GM12878 (cell line): Measurements from ENCODE around the gene ESR2. TPM values are rescaled to one million over a fixed set of nuclear protein-coding genes. Genes with fewer than 3 reads are reported as not detected.

ENCODE experiments used
- ATAC-seq: fragments of 200-7000 bp; cut with Tn5 transposase; 3 replicates; pipeline ENCODE4 v1.9.1; 2020; ENCODE audit warnings: mild to moderate bottlenecking, moderate library complexity
- BruUV-seq: library from RNA; stranded (reverse); fragments of 400-500 nt; replicated peaks from 2 replicates; lab custom pipeline; 2021; lab: Mats Ljungman, UMichigan
- CTCF ChIA-PET: fragments of 300-600 bp; sonication (Branson Sonifier 250); formaldehyde crosslinking; extraction: SDS; loops from one replicate; lab custom pipeline; 2021; ENCODE audit warnings: inconsistent platforms; lab: Yijun Ruan, JAX
- POLR2A ChIA-PET: fragments of 350-600 bp; formaldehyde crosslinking; extraction: SDS; loops from one replicate; lab custom pipeline; 2021; ENCODE audit warnings: inconsistent platforms; lab: Charles Lee
- RAD21 ChIA-PET: fragments of 300-600 bp; sonication (Branson Sonifier 250); formaldehyde crosslinking; loops from one replicate; lab custom pipeline; 2023; ENCODE audit warnings: antibody characterized with exemption; ENCODE audit not compliant: unreplicated experiment; lab: Charles Lee
- SMC1A ChIA-PET: fragments of 300-600 bp; sonication (Branson Sonifier 250); formaldehyde crosslinking; loops from one replicate; lab custom pipeline; 2023; ENCODE audit not compliant: unreplicated experiment, uncharacterized antibody; lab: Charles Lee
- DNase-seq: peaks from one replicate; pipeline ENCODE4 v3.0.0-alpha.2; 2011; ENCODE audit warnings: low read depth, low spot score
- FAIRE-seq: peaks from 3 replicates; lab custom pipeline; 2011; peaks lifted over from hg19 to GRCh38; lab: Jason Lieb, UNC
- H2AFZ ChIP-seq: 2 replicates; pipeline ENCODE4 v1.6.0; 2011; ENCODE audit warnings: low read depth, low read length, control low read depth; ENCODE audit not compliant: control insufficient read depth
- H3K27ac ChIP-seq: 2 replicates; pipeline ENCODE4 v1.5.1; 2011; ENCODE audit warnings: control low read depth; ENCODE audit not compliant: control insufficient read depth, insufficient read depth
- H3K27me3 ChIP-seq, 2 experiments: replicated peaks in 1 of 2; 2 replicates each; pipeline versions ENCODE4 v1.6.0 to v1.6.1; 2011; ENCODE audit warnings: low read length in 1 of 2; ENCODE audit not compliant: control insufficient read depth in 2 of 2, insufficient read depth in 2 of 2
- H3K36me3 ChIP-seq, 2 experiments: 2 replicates each; pipeline ENCODE4 v1.5.1; 2011; ENCODE audit warnings: low read length in 1 of 2; ENCODE audit not compliant: control insufficient read depth in 2 of 2, insufficient read depth in 2 of 2
- H3K4me1 ChIP-seq: 2 replicates; pipeline ENCODE4 v1.6.1; 2011; ENCODE audit warnings: mild to moderate bottlenecking, low read length, moderate library complexity, mixed read lengths; ENCODE audit not compliant: control insufficient read depth, insufficient read depth
- H3K4me2 ChIP-seq: 2 replicates; pipeline ENCODE4 v1.6.0; 2011; ENCODE audit warnings: control low read depth; ENCODE audit not compliant: control insufficient read depth, insufficient read depth
- H3K4me3 ChIP-seq: fragments of 200-600 bp; sonication (generic); 2 replicates; pipeline ENCODE4 v1.5.1; 2016
- H3K79me2 ChIP-seq: 2 replicates; pipeline ENCODE4 v1.6.0; 2011; ENCODE audit warnings: low read length; ENCODE audit not compliant: control insufficient read depth, insufficient read depth
- H3K9ac ChIP-seq: 2 replicates; pipeline ENCODE4 v1.8.0; 2011; ENCODE audit warnings: low read length, control low read depth, mixed read lengths; ENCODE audit not compliant: control insufficient read depth, insufficient read depth
- H3K9me3 ChIP-seq: replicated peaks from 3 replicates; pipeline ENCODE4 v1.5.1; 2011; ENCODE audit warnings: mild to moderate bottlenecking, low read length; ENCODE audit not compliant: control insufficient read depth, insufficient read depth
- H4K20me1 ChIP-seq: 2 replicates; pipeline ENCODE4 v1.6.0; 2011; ENCODE audit not compliant: control insufficient read depth, insufficient read depth
- ATF3 ChIP-seq: IDR thresholded peaks from 2 replicates; pipeline ENCODE4 v1.6.1; 2011; ENCODE audit warnings: low read depth, mild to moderate bottlenecking, low read length, moderate library complexity, borderline replicate concordance; ENCODE audit errors: extremely low read depth
- DPF2 ChIP-seq: fragments of 450-650 bp; IDR thresholded peaks from 2 replicates; pipeline ENCODE4 v1.6.1; 2017; ENCODE audit warnings: mild to moderate bottlenecking
- E4F1 ChIP-seq: fragments of 450-650 bp; IDR thresholded peaks from 2 replicates; pipeline ENCODE4 v1.6.1; 2018; ENCODE audit warnings: borderline replicate concordance, mild to moderate bottlenecking; ENCODE audit not compliant: partially characterized antibody
- HCFC1 ChIP-seq: fragments of 150-350 bp; IDR thresholded peaks from 2 replicates; pipeline ENCODE4 v1.6.1; 2014; ENCODE audit warnings: low read length
- IKZF1 ChIP-seq: fragments of 450-650 bp; conservative IDR thresholded peaks from 2 replicates; pipeline ENCODE4 v1.6.1; 2017; ENCODE audit warnings: antibody characterized with exemption, mild to moderate bottlenecking
- MTA3 ChIP-seq: IDR thresholded peaks from 2 replicates; pipeline ENCODE4 v1.6.1; 2012; ENCODE audit warnings: low read length, inconsistent platforms, borderline replicate concordance
- SKIL ChIP-seq: fragments of 450-650 bp; IDR thresholded peaks from 2 replicates; pipeline ENCODE4 v1.6.1; 2017; ENCODE audit warnings: mild to moderate bottlenecking, low read depth, inconsistent platforms; ENCODE audit not compliant: poor library complexity, severe bottlenecking
- TCF3 ChIP-seq: IDR thresholded peaks from 2 replicates; pipeline ENCODE4 v1.6.1; 2012; ENCODE audit warnings: low read depth, mild to moderate bottlenecking, low read length, borderline replicate concordance; ENCODE audit not compliant: insufficient read depth
- TCF7 ChIP-seq: IDR thresholded peaks from 2 replicates; pipeline ENCODE4 v1.6.1; 2014; ENCODE audit warnings: antibody characterized with exemption, borderline replicate concordance
- ZBTB40 ChIP-seq: fragments of 450-650 bp; IDR thresholded peaks from 2 replicates; pipeline ENCODE4 v1.6.1; 2016; ENCODE audit warnings: mild to moderate bottlenecking, moderate library complexity, borderline replicate concordance
- ZNF592 ChIP-seq: fragments of 450-650 bp; IDR thresholded peaks from 2 replicates; pipeline ENCODE4 v1.6.1; 2017; ENCODE audit warnings: mild to moderate bottlenecking, moderate library complexity
- WGBS: methylation state at CpG from one replicate; pipeline ENCODE4 v1.1.6; 2016; ENCODE audit warnings: low lambda C conversion rate; ENCODE audit not compliant: insufficient replicate concordance, insufficient coverage; ENCODE audit errors: missing lambda C conversion rate; 5-methylcytosine and 5-hydroxymethylcytosine counted together
- in situ Hi-C: fragments of 300-500 bp; cut with MboI; formaldehyde crosslinking; loops from 9 replicates; pipeline ENCODE4 v1.14.3; 2018; ENCODE audit warnings: mixed read lengths
- intact Hi-C: fragments of 100-400 bp; cut with micrococcal nuclease; formaldehyde crosslinking; loops from one replicate; pipeline ENCODE4 v1.14.2; 2022; ENCODE audit not compliant: unreplicated experiment
- polyA plus RNA-seq, 11 experiments: library from polyadenylated mRNA; depleted of rRNA in 4 of 11; unstranded in 6 of 11; stranded (reverse) in 5 of 11; fragments of >200 nt; fragmentation: Nextera tagmentation in 4 of 11; fragmentation: Illumina TruSeq in 1 of 11; extraction: Ambion mirVana in 4 of 11; extraction: Trizol in 1 of 11; gene quantifications; 1 replicate in 1 of 11; 2 replicates in 10 of 11; pipeline versions ENCODE4 v1.2.1 to v1.2.3, GENCODE V29; 2011 to 2016; ENCODE audit warnings: inconsistent platforms in 2 of 11, missing spikeins in 2 of 11, low read depth in 1 of 11
- total RNA-seq, 4 experiments: library from RNA; depleted of rRNA in 3 of 4; stranded (reverse); fragments of >200 nt in 3 of 4; fragmentation: Illumina TruSeq in 1 of 4; extraction: Trizol in 1 of 4; gene quantifications; 2 replicates each; pipeline versions ENCODE4 v1.2.1 to v1.2.3, GENCODE V29; 2013 to 2021

ESR2 gene
- total and polyA plus RNA-seq, 10 of the 15 experiments (the other 5 are each of a cell fraction or from before 2014, with no cell fraction given), result 0.29 to 2.6 (median 0.81) TPM

GRCh38 chr14:64092338-64092737 is 201.8 kb downstream of the ESR2 start:
- H3K9me3 ChIP-seq, result no peaks in the 10 kb centered on the region
- no peak overlapping the region for H3K27ac ChIP-seq
- ChIA-PET SMC1A (no interaction called here), CTCF (no interaction called here), POLR2A (no interaction called here), RAD21 (no interaction called here)
- H3K36me3 ChIP-seq, result peaks cover 0 to 8% of the 10 kb centered on the region in 2 experiments
- H3K4me2 ChIP-seq, result no peak overlapping the region
- DNase-seq (no peak), ATAC-seq (no peak), FAIRE-seq (no peak)
- in situ Hi-C loops (no loop called here), intact Hi-C loops (no loop called here)
- no peak overlapping the region for H2AFZ ChIP-seq
- WGBS, result 96% methylated on average over 4 of the region's 4 CpGs
- no peak overlapping the region for H3K9ac ChIP-seq
- H4K20me1 ChIP-seq, result no peaks in the 10 kb centered on the region
- H3K4me3 ChIP-seq, result no peak overlapping the region
- H3K79me2 ChIP-seq, result no peaks in the 10 kb centered on the region
- H3K4me1 ChIP-seq, result no peaks in the 10 kb centered on the region
- no TSS peak for BruUV-seq
- H3K27me3 ChIP-seq, result no peaks in the 10 kb centered on the region
- TF ChIP-seq TCF7, result no peak
- no peak for TF ChIP-seq E4F1
- no peak for TF ChIP-seq DPF2
- TF ChIP-seq ATF3, result no peak
- no peak for TF ChIP-seq ZBTB40
- no peak for TF ChIP-seq HCFC1
- no peak for TF ChIP-seq IKZF1
- no peak for TF ChIP-seq MTA3
- TF ChIP-seq SKIL, result no peak
- TF ChIP-seq ZNF592, result no peak
- TF ChIP-seq TCF3, result no peak
